ENCODE measurements around the gene AP1S3.

DNA sequence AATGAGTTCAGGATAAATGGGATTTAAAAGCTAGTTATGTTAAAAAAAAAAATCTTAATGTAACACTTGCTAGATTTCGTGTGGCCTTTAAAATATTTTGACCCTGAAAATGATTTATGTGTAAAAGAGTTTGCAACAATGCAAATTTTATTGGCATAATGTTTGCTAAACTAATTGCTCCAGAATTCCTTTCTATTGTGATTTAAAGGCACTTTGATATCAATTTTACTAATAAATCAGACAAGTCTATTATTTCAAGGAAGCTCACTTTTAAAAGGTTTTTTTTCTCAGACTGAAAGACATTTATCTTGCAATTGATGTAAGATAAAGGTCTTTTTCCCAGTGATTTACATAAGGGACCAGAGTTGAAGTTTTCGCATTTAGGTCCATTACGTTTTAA is 17.5 kb downstream of the AP1S3 start:
- TF ChIP-seq POLR2AphosphoS5 (IDR thresholded peaks at IDR 0.05; ENCODE audit: borderline replicate concordance, low read depth, low read length) (no peak), EZH2 (IDR thresholded peaks at IDR 0.05) (no peak), FOXP2 (optimal IDR thresholded peaks at IDR 0.05; ENCODE audit: control extremely low read depth, extremely low read length, insufficient read depth) (no peak)
